Raji (cell line): Measurements from ENCODE around the gene TBC1D22A.

Experiments
- POLR2A ChIP-seq: IDR thresholded peaks from 2 replicates; pipeline ENCODE4 v1.6.1; 2011; ENCODE audit warnings: low read depth, low read length, control low read depth; ENCODE audit not compliant: insufficient read depth

TBC1D22A gene

DNA sequence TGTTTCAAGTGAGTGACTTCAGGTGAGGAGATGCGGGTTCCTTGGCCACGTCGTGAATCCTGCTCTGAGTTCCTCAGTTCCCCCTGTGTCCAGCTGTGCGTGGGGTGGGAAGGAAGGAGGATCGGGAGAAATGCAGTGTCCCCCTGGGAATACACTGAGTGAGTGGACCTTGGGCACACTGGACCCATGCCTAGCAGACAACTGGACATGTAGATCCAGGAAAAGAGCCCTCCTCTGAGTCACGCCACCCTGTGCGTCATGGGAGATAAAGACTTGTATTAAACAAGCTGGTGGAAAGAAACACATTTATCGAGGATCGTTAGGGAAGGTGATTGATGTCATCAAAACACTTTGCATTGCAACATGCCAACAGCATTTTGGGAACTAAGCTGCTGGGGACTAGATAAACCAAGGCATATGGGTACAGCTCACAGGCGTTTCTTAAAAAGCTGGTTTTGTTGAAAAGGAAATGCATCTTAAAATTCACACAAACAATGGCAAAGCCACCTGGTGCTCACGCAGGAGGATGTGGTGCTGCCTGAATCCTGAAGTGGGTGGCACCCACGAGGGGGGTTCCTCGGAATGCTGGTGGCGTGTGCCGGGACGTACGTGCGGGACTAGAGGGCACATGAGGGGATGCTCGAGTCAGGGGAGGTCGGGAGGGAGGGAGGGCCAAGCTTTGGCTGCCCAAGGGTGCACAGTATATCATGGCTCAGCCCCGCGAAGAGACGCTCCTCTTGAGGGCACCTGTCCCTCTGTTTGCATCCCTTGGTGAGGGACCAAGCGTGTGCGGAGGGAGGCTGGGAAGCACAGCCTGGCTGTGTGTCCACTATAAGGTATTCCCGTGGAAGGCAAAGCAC is 303.5 kb downstream of the TBC1D22A start:
- TF ChIP-seq POLR2A, result no peak

- no peak for TF ChIP-seq POLR2A
These were observed 304.1 kb downstream of the TBC1D22A start for GRCh38 chr22:47066616-47066905.

- TF ChIP-seq POLR2A, result no peak
These were observed 305.0 kb downstream of the TBC1D22A start for GRCh38 chr22:47067321-47067890.

DNA sequence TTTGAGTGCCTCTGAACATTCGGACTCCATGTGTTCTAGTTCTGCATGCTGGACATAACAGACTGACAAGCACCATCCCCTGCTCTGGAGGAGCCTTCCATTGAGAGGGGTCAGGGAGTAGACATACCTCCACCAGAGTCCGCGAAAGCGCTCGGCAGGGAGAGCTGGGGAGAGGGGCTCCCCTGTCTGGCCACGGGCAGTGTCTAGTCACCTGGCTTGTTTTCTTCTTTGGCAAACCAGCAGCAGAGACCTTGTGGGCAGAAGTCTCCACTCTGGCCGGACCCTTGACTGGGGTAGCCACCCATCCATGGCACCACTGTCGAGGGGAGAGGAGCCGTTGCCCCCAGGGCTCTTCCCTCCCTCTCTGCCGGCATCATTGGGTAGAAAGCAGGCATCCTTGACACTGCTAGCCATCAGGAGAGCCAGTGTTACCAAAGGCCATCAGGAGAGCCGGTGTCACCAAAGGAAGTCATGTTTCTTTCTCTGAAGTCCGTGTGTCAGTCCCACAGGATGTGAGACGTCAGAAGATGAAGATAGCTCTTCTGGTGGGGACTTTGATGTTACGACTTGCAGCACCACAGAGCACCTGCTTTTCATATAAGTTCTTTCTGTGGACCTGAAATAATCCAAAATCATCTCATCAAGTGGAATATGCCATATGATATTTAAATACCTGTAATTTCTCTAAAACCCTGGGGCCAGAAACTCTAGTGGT is 305.6 kb downstream of the TBC1D22A start:
- TF ChIP-seq POLR2A, result no peak

DNA sequence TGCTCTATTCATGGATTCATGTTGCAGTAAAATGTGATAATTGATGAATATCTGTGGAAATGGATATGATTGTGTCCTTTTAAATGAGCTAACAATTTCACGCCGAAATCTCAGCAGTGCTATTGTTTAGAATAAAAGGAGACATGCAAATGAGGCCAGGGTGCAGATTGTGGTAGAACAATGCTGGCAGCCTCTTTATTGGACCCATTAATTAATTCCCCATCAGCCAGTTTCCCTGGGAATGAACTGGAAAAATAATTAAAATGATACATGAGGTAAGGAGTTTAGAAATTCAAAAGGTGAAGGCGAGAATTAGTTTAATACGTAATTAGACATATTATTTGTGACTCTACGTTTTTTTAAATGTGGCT is 306.2 kb downstream of the TBC1D22A start:
- no peak for TF ChIP-seq POLR2A

DNA sequence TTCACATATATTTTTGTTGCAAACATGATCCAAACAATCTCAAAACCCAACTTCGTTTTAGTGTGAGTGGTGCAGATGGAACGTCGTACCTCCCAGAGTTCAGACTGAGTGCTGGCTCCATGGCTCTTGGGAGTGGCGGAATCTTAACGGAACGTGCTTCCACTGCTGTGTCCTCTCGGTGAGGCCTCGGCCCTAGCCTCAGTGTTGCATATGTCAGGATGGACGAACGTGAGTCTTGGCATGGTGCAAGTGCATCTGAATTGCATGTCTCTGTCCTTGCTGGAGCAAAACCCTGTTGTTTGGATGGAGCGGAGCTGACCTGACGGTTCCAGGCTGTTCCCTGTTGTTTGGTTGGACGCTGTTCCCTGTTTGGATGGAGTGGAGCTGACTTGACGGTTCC is 306.8 kb downstream of the TBC1D22A start:
- TF ChIP-seq POLR2A, result no peak

GRCh38 chr22:47071078-47071806 is 308.8 kb downstream of the TBC1D22A start:
- no peak for TF ChIP-seq POLR2A

- no peak for TF ChIP-seq POLR2A
These were observed 309.6 kb downstream of the TBC1D22A start for GRCh38 chr22:47071807-47072641.

DNA sequence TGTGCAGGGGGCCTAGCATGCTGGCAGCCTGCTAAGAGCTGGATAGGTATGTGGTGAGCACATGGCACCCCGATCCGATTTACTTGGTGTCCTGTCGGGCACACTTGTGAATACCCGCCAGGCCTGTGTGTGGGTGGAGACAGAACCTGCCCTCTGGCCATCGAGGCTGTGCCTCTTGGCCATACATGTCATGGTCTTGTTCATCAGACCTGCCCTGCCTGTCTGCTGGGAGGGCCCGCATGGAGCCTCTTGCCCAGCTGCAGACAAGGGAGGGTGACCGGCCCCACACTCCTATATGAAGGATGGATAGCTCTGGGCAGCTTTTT is 310.2 kb downstream of the TBC1D22A start:
- TF ChIP-seq POLR2A, result no peak

DNA sequence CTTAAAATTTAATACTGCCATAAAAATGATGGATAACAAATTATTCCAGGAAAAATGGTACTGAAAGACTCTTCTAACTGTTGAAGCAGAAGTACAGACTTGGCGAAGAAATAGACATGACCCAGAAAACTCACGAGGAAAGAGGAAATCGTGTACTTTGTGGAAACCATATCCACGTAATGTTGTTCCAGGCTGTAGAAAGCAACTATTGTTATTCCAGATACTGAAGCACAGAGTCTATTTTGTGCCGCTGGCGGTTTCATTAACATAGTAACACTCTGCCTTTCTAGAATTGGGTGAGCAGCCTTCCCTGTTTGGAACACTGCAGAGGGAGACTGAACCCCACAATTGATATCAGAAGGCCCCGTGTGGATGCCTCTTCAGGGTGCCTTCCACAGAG is 310.6 kb downstream of the TBC1D22A start:
- TF ChIP-seq POLR2A, result no peak

DNA sequence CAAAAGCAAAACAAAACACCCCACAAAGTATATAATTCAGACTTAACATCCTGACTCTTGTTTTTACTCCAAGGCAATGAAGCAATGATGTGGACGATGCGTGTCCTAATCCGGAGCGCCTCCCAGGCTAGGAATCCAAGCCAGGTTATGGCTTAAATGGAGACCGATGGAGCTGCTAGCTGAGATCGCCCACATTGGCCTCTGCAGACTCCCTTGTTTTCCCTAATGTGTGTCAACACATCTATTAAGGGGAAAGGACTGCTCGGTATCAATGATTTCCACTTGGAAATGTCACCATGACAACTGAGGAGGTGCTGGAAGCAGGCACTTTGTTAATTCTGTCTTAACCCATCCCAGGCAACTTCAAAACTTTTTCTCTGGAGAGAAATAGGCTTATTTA is 311.7 kb downstream of the TBC1D22A start:
- TF ChIP-seq POLR2A, result no peak

DNA sequence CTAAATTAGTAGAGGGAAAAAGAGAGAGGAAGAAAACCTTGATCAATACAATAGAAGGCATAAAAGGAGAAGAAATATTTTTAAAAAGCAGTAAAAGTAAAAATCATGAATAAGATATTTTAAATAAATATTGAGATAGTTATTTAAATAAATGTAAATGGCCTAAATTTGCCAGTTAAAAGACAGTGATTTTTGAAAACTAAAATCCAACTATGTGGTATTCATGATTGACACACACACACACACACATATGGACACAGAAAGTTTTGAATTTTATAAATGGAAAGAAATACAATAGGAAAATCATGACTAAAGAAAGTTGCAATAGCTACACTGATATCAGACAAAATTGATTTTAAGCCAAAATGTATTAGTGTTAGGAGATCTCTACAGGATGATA is 313.1 kb downstream of the TBC1D22A start:
- TF ChIP-seq POLR2A, result no peak

DNA sequence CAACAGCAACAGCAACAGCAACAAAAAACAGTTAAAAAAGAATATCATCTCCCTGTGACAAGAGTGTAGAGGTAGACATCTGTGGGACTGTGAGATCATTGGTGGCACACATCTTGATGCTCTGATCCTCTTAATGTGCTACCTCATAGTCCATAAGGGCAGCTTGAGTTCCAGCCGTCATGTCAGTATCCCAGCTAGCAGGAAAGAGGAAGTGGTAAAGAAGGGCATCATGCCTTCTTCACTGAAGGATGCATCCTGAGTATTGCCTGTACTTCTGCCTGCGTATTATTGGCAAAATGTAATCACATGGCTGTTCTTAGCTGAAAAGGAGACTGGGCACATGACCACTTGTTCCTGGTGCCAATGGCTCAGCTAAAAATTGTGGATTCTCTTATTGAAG is 314.3 kb downstream of the TBC1D22A start:
- no peak for TF ChIP-seq POLR2A

GRCh38 chr22:47080100-47080499 is 317.6 kb downstream of the TBC1D22A start:
- TF ChIP-seq POLR2A, result no peak

DNA sequence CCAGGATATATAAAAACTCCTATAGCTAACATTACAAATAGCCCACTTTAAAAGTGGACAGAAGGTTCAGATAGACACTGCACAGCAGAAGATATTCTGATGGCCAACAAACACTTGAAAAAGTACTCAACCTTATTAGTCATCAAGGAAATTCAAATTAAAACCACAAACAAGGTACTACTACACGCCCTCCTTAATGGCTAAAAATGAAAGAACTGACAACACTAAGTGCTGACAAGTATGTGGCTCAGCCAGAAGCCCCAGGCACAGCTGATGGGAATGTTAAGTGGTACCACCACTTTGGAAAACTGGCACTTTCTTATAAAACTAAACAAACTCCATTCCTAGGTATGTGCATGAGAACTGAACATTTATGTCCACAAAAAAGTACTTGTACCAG is 320.1 kb downstream of the TBC1D22A start:
- TF ChIP-seq POLR2A, result no peak
